GM19452 (cell line): ENCODE results near the gene CHST13.
"Not testable (repeated sequence)": the region's sequence is repeated elsewhere in the genome, so short reads cannot be mapped to it uniquely, and the experiment has no call there.

Experiments
- ATAC-seq: cut with Tn5 transposase; IDR thresholded peaks from one replicate; pipeline ENCODE4 v1.9.1; 2021; ENCODE audit not compliant: unreplicated experiment

CHST13 gene

GRCh38 chr3:126524429-126524988 is 554 bp downstream of the CHST13 start:
- ATAC-seq = no peak

GRCh38 chr3:126525091-126525852 is 1.3 kb downstream of the CHST13 start:
- ATAC-seq = no peak

GRCh38 chr3:126525853-126526667 is 2.1 kb downstream of the CHST13 start:
- no peak for ATAC-seq

GRCh38 chr3:126526668-126527005 is 2.7 kb downstream of the CHST13 start:
- no peak for ATAC-seq

- ATAC-seq = no peak
Measured at GRCh38 chr3:126527006-126527405, 3.1 kb downstream of the CHST13 start.

- ATAC-seq = no peak
Measured at GRCh38 chr3:126527455-126528211, 3.7 kb downstream of the CHST13 start.

GRCh38 chr3:126528419-126528799 is 4.5 kb downstream of the CHST13 start:
- ATAC-seq = no peak

GRCh38 chr3:126528800-126529541 is 5.0 kb downstream of the CHST13 start:
- ATAC-seq = no peak

- ATAC-seq = no peak
Measured at GRCh38 chr3:126529585-126530170, 5.7 kb downstream of the CHST13 start.

GRCh38 chr3:126530171-126531050 is 6.5 kb downstream of the CHST13 start:
- ATAC-seq = no peak

GRCh38 chr3:126531051-126531330 is 7.0 kb downstream of the CHST13 start:
- no peak for ATAC-seq

GRCh38 chr3:126533506-126533905 is 9.6 kb downstream of the CHST13 start:
- ATAC-seq = no peak

- ATAC-seq = not testable (repeated sequence)
Measured at GRCh38 chr3:126534716-126535115, 10.8 kb downstream of the CHST13 start.

- no peak for ATAC-seq
Measured at GRCh38 chr3:126535636-126536035, 11.7 kb downstream of the CHST13 start.

GRCh38 chr3:126536126-126536525 is 12.2 kb downstream of the CHST13 start:
- ATAC-seq = no peak

GRCh38 chr3:126537116-126537729 is 13.3 kb downstream of the CHST13 start:
- ATAC-seq = no peak

GRCh38 chr3:126537730-126538281 is 13.9 kb downstream of the CHST13 start:
- no peak for ATAC-seq

- no peak for ATAC-seq
Measured at GRCh38 chr3:126538316-126538715, 14.4 kb downstream of the CHST13 start.

- no peak for ATAC-seq
Measured at GRCh38 chr3:126538966-126539365, 15.0 kb downstream of the CHST13 start.
